Breast epithelium (tissue), 3 donors: Measurements from ENCODE around the gene GABARAP.

Experiments
- POLR2A ChIP-seq: fragments of 450-650 bp; IDR thresholded peaks from one replicate; pipeline ENCODE4 v1.6.1; 2016; ENCODE audit warnings: antibody characterized with exemption, mild to moderate bottlenecking, moderate library complexity
- TF ChIP-seq, protein P1 (sequence below), 3 donors: fragments of 450-650 bp; IDR thresholded peaks; one replicate each; pipeline ENCODE4 v1.5.1; 2016 to 2017; ENCODE audit warnings: antibody characterized with exemption in 3 of 3, mild to moderate bottlenecking in 3 of 3, moderate library complexity in 3 of 3

DNA sequence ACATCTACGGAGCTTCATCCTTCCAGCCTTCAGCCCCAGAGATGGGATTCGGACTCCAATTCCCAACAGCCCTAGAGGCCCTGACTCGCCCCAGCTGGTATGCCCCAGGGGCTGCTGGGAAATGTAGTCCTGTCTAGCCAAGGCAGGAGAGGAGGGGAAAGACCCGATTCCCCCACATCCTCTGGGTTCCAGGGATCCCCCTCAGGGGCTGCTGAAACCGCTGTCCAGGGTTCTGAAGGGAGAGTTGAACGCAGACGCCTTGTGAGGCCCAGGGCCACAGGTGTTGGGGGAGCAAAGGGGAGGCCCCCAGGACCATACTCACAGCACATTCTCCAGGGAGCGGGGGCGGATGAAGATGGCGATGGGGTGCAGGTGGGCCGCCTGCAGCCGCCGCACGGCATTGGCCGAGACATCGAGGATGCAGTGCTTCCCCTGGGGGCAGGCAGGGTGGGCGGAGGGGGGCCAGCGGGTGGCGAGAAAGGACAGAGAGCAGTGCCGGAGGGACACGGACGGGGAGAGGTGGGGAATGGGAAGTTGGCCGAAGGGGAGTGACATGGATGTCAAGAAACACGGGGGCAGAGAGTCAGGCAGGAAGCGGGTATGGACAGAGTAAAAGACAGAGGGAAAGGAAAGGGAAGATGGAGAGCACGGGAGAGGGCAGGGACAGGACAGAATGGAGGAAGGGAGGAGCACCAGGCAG is 50.5 kb downstream of the GABARAP start:
- TF ChIP-seq, protein P1, sequence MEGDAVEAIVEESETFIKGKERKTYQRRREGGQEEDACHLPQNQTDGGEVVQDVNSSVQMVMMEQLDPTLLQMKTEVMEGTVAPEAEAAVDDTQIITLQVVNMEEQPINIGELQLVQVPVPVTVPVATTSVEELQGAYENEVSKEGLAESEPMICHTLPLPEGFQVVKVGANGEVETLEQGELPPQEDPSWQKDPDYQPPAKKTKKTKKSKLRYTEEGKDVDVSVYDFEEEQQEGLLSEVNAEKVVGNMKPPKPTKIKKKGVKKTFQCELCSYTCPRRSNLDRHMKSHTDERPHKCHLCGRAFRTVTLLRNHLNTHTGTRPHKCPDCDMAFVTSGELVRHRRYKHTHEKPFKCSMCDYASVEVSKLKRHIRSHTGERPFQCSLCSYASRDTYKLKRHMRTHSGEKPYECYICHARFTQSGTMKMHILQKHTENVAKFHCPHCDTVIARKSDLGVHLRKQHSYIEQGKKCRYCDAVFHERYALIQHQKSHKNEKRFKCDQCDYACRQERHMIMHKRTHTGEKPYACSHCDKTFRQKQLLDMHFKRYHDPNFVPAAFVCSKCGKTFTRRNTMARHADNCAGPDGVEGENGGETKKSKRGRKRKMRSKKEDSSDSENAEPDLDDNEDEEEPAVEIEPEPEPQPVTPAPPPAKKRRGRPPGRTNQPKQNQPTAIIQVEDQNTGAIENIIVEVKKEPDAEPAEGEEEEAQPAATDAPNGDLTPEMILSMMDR (IDR thresholded peaks at IDR 0.05): no peak
- TF ChIP-seq POLR2A: no peak
